GM12878 (cell line): ENCODE measurements around the gene MBD3L2. TPM values are rescaled to one million over a fixed set of nuclear protein-coding genes. Genes with fewer than 3 reads are reported as not detected.

Source experiments
- BCL11A ChIP-seq: IDR thresholded peaks from 2 replicates; pipeline ENCODE4 v1.6.1; 2011; ENCODE audit warnings: low read depth, low read length
- BHLHE40 ChIP-seq, 2 experiments: fragments of 450-650 bp in 1 of 2; IDR thresholded peaks; 2 replicates each; pipeline ENCODE4 v1.6.1; 2011 to 2017; ENCODE audit warnings: low read depth in 2 of 2, borderline replicate concordance in 1 of 2, improper control_type of control experiment in 1 of 2, low read length in 1 of 2, mild to moderate bottlenecking in 1 of 2
- BRCA1 ChIP-seq: IDR thresholded peaks from 2 replicates; pipeline ENCODE4 v1.6.1; 2011; ENCODE audit warnings: low read depth, low read length, improper control_type of control experiment
- CBX5 ChIP-seq: sonication (generic); IDR thresholded peaks from 2 replicates; pipeline ENCODE4 v1.6.1; 2016; ENCODE audit warnings: low read depth, moderate library complexity, mild to moderate bottlenecking, inconsistent platforms
- CREM ChIP-seq: IDR thresholded peaks from 2 replicates; pipeline ENCODE4 v1.6.1; 2014; ENCODE audit warnings: antibody characterized with exemption, low read depth
- EGR1 ChIP-seq, 2 experiments: IDR thresholded peaks; 1 replicate in 1 of 2; 2 replicates in 1 of 2; pipeline ENCODE4 v1.6.1; 2011 to 2012; ENCODE audit warnings: low read depth in 2 of 2, low read length in 2 of 2, borderline replicate concordance in 1 of 2, mild to moderate bottlenecking in 1 of 2, moderate library complexity in 1 of 2
- ESRRA ChIP-seq: IDR thresholded peaks from 2 replicates; pipeline ENCODE4 v1.6.1; 2012; ENCODE audit warnings: mild to moderate bottlenecking, low read length, improper control_type of control experiment
- HCFC1 ChIP-seq: fragments of 150-350 bp; IDR thresholded peaks from 2 replicates; pipeline ENCODE4 v1.6.1; 2014; ENCODE audit warnings: low read length
- KAT2A ChIP-seq: conservative IDR thresholded peaks from 2 replicates; pipeline ENCODE4 v1.6.1; 2011; ENCODE audit warnings: low read depth, low read length; ENCODE audit not compliant: control insufficient read depth
- MTA3 ChIP-seq: IDR thresholded peaks from 2 replicates; pipeline ENCODE4 v1.6.1; 2012; ENCODE audit warnings: low read length, inconsistent platforms, borderline replicate concordance
- PAX8 ChIP-seq: fragments of 450-650 bp; IDR thresholded peaks from 2 replicates; pipeline ENCODE4 v1.6.1; 2017; ENCODE audit warnings: mild to moderate bottlenecking, moderate library complexity
- RUNX3 ChIP-seq: IDR thresholded peaks from 2 replicates; pipeline ENCODE4 v1.6.1; 2012; ENCODE audit warnings: low read length, inconsistent platforms
- SMC3 ChIP-seq: IDR thresholded peaks from 2 replicates; pipeline ENCODE4 v1.6.1; 2011; ENCODE audit warnings: low read length, improper control_type of control experiment, borderline replicate concordance
- ZZZ3 ChIP-seq: IDR thresholded peaks from 2 replicates; pipeline ENCODE4 v1.6.1; 2011; ENCODE audit warnings: low read depth; ENCODE audit not compliant: control insufficient read depth, insufficient read length
- polyA plus RNA-seq, 11 experiments: library from polyadenylated mRNA; depleted of rRNA in 4 of 11; unstranded in 6 of 11; stranded (reverse) in 5 of 11; fragments of >200 nt; fragmentation: Nextera tagmentation in 4 of 11; fragmentation: Illumina TruSeq in 1 of 11; extraction: Ambion mirVana in 4 of 11; extraction: Trizol in 1 of 11; gene quantifications; 1 replicate in 1 of 11; 2 replicates in 10 of 11; pipeline versions ENCODE4 v1.2.1 to v1.2.3, GENCODE V29; 2011 to 2016; ENCODE audit warnings: inconsistent platforms in 2 of 11, missing spikeins in 2 of 11, low read depth in 1 of 11
- total RNA-seq, 4 experiments: library from RNA; depleted of rRNA in 3 of 4; stranded (reverse); fragments of >200 nt in 3 of 4; fragmentation: Illumina TruSeq in 1 of 4; extraction: Trizol in 1 of 4; gene quantifications; 2 replicates each; pipeline versions ENCODE4 v1.2.1 to v1.2.3, GENCODE V29; 2013 to 2021
- TF ChIP-seq, protein P1 (sequence below): fragments of 450-650 bp; conservative IDR thresholded peaks from 2 replicates; pipeline ENCODE4 v1.6.1; 2017; ENCODE audit warnings: mild to moderate bottlenecking, moderate library complexity
- TF ChIP-seq, protein P2 (sequence below): fragments of 450-650 bp; IDR thresholded peaks from 2 replicates; pipeline ENCODE4 v1.6.1; 2016; ENCODE audit warnings: mild to moderate bottlenecking, moderate library complexity, borderline replicate concordance
- TF ChIP-seq, protein P3 (sequence below): fragments of 450-650 bp; IDR thresholded peaks from 2 replicates; pipeline ENCODE4 v1.6.1; 2016; ENCODE audit warnings: mild to moderate bottlenecking
- TF ChIP-seq, protein P4 (sequence below): fragments of 450-650 bp; IDR thresholded peaks from 2 replicates; pipeline ENCODE4 v1.6.1; 2017; ENCODE audit warnings: low read depth, mild to moderate bottlenecking, moderate library complexity
- TF ChIP-seq, protein P5 (sequence below): fragments of 450-650 bp; IDR thresholded peaks from 2 replicates; pipeline ENCODE4 v1.6.1; 2014; ENCODE audit warnings: mild to moderate bottlenecking
- TF ChIP-seq, protein P6 (sequence below): IDR thresholded peaks from 2 replicates; pipeline ENCODE4 v1.6.1; 2012; ENCODE audit warnings: low read length, inconsistent platforms

The MBD3L2 gene
- total and polyA plus RNA-seq, 10 of the 15 experiments (the other 5 are each of a cell fraction or from before 2014, with no cell fraction given), result not detected

DNA sequence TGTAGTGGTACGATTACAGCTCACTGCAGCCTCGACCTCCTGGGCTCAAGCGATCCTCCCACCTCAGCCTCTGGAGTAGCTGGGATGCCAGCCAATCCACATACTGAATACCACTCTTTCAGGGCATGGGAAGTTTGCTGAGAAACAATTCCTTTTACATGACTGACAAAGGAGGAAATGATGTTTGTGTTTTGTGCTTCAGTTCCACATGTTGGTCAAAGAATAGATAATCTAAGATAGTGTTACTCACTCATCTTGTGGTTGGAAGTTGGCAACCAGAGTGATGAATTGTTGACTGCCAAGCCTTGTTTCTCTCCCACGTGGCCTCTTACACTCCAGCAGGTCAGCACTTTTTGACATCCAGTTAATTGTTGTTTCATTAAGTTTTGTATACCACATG is 35.4 kb upstream of the MBD3L2 start (continued):
- TF ChIP-seq, protein P1, sequence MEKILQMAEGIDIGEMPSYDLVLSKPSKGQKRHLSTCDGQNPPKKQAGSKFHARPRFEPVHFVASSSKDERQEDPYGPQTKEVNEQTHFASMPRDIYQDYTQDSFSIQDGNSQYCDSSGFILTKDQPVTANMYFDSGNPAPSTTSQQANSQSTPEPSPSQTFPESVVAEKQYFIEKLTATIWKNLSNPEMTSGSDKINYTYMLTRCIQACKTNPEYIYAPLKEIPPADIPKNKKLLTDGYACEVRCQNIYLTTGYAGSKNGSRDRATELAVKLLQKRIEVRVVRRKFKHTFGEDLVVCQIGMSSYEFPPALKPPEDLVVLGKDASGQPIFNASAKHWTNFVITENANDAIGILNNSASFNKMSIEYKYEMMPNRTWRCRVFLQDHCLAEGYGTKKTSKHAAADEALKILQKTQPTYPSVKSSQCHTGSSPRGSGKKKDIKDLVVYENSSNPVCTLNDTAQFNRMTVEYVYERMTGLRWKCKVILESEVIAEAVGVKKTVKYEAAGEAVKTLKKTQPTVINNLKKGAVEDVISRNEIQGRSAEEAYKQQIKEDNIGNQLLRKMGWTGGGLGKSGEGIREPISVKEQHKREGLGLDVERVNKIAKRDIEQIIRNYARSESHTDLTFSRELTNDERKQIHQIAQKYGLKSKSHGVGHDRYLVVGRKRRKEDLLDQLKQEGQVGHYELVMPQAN, result no peak
- TF ChIP-seq, protein P2, sequence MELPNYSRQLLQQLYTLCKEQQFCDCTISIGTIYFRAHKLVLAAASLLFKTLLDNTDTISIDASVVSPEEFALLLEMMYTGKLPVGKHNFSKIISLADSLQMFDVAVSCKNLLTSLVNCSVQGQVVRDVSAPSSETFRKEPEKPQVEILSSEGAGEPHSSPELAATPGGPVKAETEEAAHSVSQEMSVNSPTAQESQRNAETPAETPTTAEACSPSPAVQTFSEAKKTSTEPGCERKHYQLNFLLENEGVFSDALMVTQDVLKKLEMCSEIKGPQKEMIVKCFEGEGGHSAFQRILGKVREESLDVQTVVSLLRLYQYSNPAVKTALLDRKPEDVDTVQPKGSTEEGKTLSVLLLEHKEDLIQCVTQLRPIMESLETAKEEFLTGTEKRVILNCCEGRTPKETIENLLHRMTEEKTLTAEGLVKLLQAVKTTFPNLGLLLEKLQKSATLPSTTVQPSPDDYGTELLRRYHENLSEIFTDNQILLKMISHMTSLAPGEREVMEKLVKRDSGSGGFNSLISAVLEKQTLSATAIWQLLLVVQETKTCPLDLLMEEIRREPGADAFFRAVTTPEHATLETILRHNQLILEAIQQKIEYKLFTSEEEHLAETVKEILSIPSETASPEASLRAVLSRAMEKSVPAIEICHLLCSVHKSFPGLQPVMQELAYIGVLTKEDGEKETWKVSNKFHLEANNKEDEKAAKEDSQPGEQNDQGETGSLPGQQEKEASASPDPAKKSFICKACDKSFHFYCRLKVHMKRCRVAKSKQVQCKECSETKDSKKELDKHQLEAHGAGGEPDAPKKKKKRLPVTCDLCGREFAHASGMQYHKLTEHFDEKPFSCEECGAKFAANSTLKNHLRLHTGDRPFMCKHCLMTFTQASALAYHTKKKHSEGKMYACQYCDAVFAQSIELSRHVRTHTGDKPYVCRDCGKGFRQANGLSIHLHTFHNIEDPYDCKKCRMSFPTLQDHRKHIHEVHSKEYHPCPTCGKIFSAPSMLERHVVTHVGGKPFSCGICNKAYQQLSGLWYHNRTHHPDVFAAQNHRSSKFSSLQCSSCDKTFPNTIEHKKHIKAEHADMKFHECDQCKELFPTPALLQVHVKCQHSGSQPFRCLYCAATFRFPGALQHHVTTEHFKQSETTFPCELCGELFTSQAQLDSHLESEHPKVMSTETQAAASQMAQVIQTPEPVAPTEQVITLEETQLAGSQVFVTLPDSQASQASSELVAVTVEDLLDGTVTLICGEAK, result no peak
- TF ChIP-seq KAT2A (no peak), BHLHE40 (IDR thresholded peaks at IDR 0.05; ENCODE audit: borderline replicate concordance in 1 of 2, low read depth in 2 of 2, low read length in 1 of 2) (peak; percentile 30 to 37; a peak in 1 of 4 replicates), HCFC1 (no peak), BCL11A (peak; percentile 21; the same call in 1 of the 2 replicates), MTA3 (no peak), CREM (no peak; the same call in 1 of the 2 replicates), BRCA1 (no peak), PAX8 (no peak), ZZZ3 (no peak), RUNX3 (peak; percentile 87), SMC3 (no peak), CBX5 (no peak), EGR1 (IDR thresholded peaks at IDR 0.05; ENCODE audit: borderline replicate concordance in 1 of 2, low read depth in 2 of 2, low read length in 2 of 2) (no peak), ESRRA (no peak)
- TF ChIP-seq, protein P3, sequence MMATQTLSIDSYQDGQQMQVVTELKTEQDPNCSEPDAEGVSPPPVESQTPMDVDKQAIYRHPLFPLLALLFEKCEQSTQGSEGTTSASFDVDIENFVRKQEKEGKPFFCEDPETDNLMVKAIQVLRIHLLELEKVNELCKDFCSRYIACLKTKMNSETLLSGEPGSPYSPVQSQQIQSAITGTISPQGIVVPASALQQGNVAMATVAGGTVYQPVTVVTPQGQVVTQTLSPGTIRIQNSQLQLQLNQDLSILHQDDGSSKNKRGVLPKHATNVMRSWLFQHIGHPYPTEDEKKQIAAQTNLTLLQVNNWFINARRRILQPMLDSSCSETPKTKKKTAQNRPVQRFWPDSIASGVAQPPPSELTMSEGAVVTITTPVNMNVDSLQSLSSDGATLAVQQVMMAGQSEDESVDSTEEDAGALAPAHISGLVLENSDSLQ, result peak; percentile 88
- TF ChIP-seq, protein P4, sequence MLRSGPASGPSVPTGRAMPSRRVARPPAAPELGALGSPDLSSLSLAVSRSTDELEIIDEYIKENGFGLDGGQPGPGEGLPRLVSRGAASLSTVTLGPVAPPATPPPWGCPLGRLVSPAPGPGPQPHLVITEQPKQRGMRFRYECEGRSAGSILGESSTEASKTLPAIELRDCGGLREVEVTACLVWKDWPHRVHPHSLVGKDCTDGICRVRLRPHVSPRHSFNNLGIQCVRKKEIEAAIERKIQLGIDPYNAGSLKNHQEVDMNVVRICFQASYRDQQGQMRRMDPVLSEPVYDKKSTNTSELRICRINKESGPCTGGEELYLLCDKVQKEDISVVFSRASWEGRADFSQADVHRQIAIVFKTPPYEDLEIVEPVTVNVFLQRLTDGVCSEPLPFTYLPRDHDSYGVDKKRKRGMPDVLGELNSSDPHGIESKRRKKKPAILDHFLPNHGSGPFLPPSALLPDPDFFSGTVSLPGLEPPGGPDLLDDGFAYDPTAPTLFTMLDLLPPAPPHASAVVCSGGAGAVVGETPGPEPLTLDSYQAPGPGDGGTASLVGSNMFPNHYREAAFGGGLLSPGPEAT, result peak; percentile 67
- TF ChIP-seq, protein P5, sequence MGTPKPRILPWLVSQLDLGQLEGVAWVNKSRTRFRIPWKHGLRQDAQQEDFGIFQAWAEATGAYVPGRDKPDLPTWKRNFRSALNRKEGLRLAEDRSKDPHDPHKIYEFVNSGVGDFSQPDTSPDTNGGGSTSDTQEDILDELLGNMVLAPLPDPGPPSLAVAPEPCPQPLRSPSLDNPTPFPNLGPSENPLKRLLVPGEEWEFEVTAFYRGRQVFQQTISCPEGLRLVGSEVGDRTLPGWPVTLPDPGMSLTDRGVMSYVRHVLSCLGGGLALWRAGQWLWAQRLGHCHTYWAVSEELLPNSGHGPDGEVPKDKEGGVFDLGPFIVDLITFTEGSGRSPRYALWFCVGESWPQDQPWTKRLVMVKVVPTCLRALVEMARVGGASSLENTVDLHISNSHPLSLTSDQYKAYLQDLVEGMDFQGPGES, result no peak
- TF ChIP-seq, protein P6, sequence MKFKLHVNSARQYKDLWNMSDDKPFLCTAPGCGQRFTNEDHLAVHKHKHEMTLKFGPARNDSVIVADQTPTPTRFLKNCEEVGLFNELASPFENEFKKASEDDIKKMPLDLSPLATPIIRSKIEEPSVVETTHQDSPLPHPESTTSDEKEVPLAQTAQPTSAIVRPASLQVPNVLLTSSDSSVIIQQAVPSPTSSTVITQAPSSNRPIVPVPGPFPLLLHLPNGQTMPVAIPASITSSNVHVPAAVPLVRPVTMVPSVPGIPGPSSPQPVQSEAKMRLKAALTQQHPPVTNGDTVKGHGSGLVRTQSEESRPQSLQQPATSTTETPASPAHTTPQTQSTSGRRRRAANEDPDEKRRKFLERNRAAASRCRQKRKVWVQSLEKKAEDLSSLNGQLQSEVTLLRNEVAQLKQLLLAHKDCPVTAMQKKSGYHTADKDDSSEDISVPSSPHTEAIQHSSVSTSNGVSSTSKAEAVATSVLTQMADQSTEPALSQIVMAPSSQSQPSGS, result 0 out of 2 replicates have a peak, but pooled peaks have one; percentile 26
